SK-N-SH (cell line): ENCODE measurements around the gene TRIM29. TPM values are rescaled to one million over a fixed set of nuclear protein-coding genes. Genes with fewer than 3 reads are reported as not detected.

Source experiments
- CTCF ChIA-PET: fragments of 300-600, 350-600 bp; formaldehyde crosslinking; extraction: SDS; loops from one replicate; lab custom pipeline; 2021; lab: Yijun Ruan, JAX
- POLR2A ChIA-PET: fragments of 350-600 bp; sonication (Branson Sonifier 250); formaldehyde crosslinking; extraction: SDS; loops from one replicate; lab custom pipeline; 2020; ENCODE audit warnings: antibody characterized with exemption, inconsistent platforms; lab: Yijun Ruan, JAX
- DNase-seq: peaks from one replicate; pipeline ENCODE4 v3.0.0; 2012
- H2AFZ ChIP-seq: fragments of 200-600 bp; sonication (generic); 2 replicates; pipeline ENCODE4 v1.8.1; 2016; ENCODE audit warnings: antibody characterized with exemption, mild to moderate bottlenecking, low read depth
- H3F3A ChIP-seq: fragments of 200-600 bp; sonication (generic); replicated peaks from 2 replicates; pipeline ENCODE3; 2016; ENCODE audit warnings: antibody characterized with exemption, mild to moderate bottlenecking; ENCODE audit not compliant: insufficient read depth
- H3K27ac ChIP-seq, 2 experiments: fragments of 200-500 bp in 1 of 2; fragments of 200-600 bp in 1 of 2; sonication (Bioruptor generic) in 1 of 2; sonication (generic), shearing (Covaris generic) in 1 of 2; 2 replicates each; pipeline versions ENCODE4 v1.5.1 to v1.6.1; 2014 to 2016; ENCODE audit warnings: low read depth in 2 of 2, inconsistent platforms in 1 of 2, low read length in 1 of 2, mild to moderate bottlenecking in 1 of 2, mixed read lengths in 1 of 2
- H3K27me3 ChIP-seq: fragments of 200-600 bp; sonication (generic), shearing (Covaris generic); 2 replicates; pipeline ENCODE4 v1.6.1; 2016; ENCODE audit warnings: mixed run types; ENCODE audit not compliant: insufficient read depth
- H3K36me3 ChIP-seq, 2 experiments: fragments of 200-500 bp in 1 of 2; fragments of 200-600 bp in 1 of 2; sonication (Bioruptor generic) in 1 of 2; sonication (generic) in 1 of 2; replicated peaks in 1 of 2; 2 replicates each; pipeline versions ENCODE3 to v1.5.1; 2014 to 2016; ENCODE audit warnings: low read length in 1 of 2, mild to moderate bottlenecking in 1 of 2; ENCODE audit not compliant: insufficient read depth in 2 of 2, control insufficient read depth in 1 of 2
- H3K4me1 ChIP-seq, 2 experiments: fragments of 200-500 bp in 1 of 2; fragments of 200-600 bp in 1 of 2; sonication (Bioruptor generic) in 1 of 2; sonication (generic), shearing (Covaris generic) in 1 of 2; 2 replicates each; pipeline versions ENCODE4 v1.5.1 to v1.6.1; 2014 to 2016; ENCODE audit warnings: low read depth in 1 of 2, low read length in 1 of 2, mixed run types in 1 of 2; ENCODE audit not compliant: insufficient read depth in 2 of 2, control insufficient read depth in 1 of 2
- H3K4me2 ChIP-seq: fragments of 200-600 bp; sonication (generic), shearing (Covaris generic); 2 replicates; pipeline ENCODE4 v1.6.1; 2017; ENCODE audit warnings: mixed run types
- H3K4me3 ChIP-seq, 2 experiments: fragments of 200-500 bp in 1 of 2; fragments of 200-600 bp in 1 of 2; sonication (Bioruptor generic) in 1 of 2; sonication (generic), shearing (Covaris generic) in 1 of 2; 2 replicates each; pipeline versions ENCODE4 v1.5.1 to v1.8.1; 2014 to 2016; ENCODE audit warnings: low read depth in 2 of 2, inconsistent platforms in 1 of 2, low read length in 1 of 2, mild to moderate bottlenecking in 1 of 2, mixed read lengths in 1 of 2, moderate library complexity in 1 of 2
- H3K79me2 ChIP-seq: fragments of 200-600 bp; sonication (generic); 2 replicates; pipeline ENCODE4 v1.8.1; 2017; ENCODE audit warnings: mild to moderate bottlenecking; ENCODE audit not compliant: insufficient read depth
- H3K9ac ChIP-seq: fragments of 200-600 bp; sonication (generic); 2 replicates; pipeline ENCODE4 v1.6.1; 2017; ENCODE audit warnings: mixed run types
- H3K9me2 ChIP-seq: fragments of 200-600 bp; sonication (generic); 2 replicates; pipeline ENCODE4 v1.6.1; 2017; ENCODE audit warnings: mixed run types
- H3K9me3 ChIP-seq: fragments of 200-600 bp; sonication (generic); 2 replicates; pipeline ENCODE4 v1.6.1; 2017; ENCODE audit warnings: mixed run types, mild to moderate bottlenecking, moderate library complexity
- H4K20me1 ChIP-seq: fragments of 200-600 bp; sonication (generic); 2 replicates; pipeline ENCODE4 v1.6.1; 2017; ENCODE audit warnings: mild to moderate bottlenecking, mixed run types; ENCODE audit not compliant: insufficient read depth
- CHD2 ChIP-seq: fragments of 150-350 bp; IDR thresholded peaks from 2 replicates; pipeline ENCODE4 v1.6.1; 2018; ENCODE audit warnings: low read length; ENCODE audit not compliant: partially characterized antibody
- ELF1 ChIP-seq: IDR thresholded peaks from 2 replicates; pipeline ENCODE4 v1.4.0; 2012
- EP300 ChIP-seq, 2 experiments: IDR thresholded peaks; 2 replicates each; pipeline versions ENCODE4 v1.4.0 to v1.6.1; 2012; ENCODE audit warnings: borderline replicate concordance in 1 of 2, low read depth in 1 of 2, low read length in 1 of 2
- FOSL2 ChIP-seq: IDR thresholded peaks from 2 replicates; pipeline ENCODE4 v1.4.0; 2012; ENCODE audit warnings: low read depth, mild to moderate bottlenecking, moderate library complexity, borderline replicate concordance
- FOXJ3 ChIP-seq: sonication (generic); formaldehyde crosslinking; IDR thresholded peaks from 2 replicates; pipeline ENCODE4 v1.5.1; 2020; ENCODE audit warnings: mild to moderate bottlenecking, missing genetic modification reagents
- FOXM1 ChIP-seq: IDR thresholded peaks from 2 replicates; pipeline ENCODE4 v1.4.0; 2012; ENCODE audit warnings: low read depth, mild to moderate bottlenecking
- GABPA ChIP-seq: IDR thresholded peaks from 2 replicates; pipeline ENCODE4 v1.4.0; 2012; ENCODE audit warnings: low read depth, mild to moderate bottlenecking
- MAX ChIP-seq: IDR thresholded peaks from 2 replicates; pipeline ENCODE4 v1.4.0; 2012; ENCODE audit warnings: low read depth
- MXI1 ChIP-seq: IDR thresholded peaks from 2 replicates; pipeline ENCODE4 v1.6.1; 2012; ENCODE audit warnings: mild to moderate bottlenecking, low read depth, low read length, improper control_type of control experiment
- NFIC ChIP-seq: IDR thresholded peaks from 2 replicates; pipeline ENCODE4 v1.4.0; 2012; ENCODE audit warnings: borderline replicate concordance
- NRF1 ChIP-seq: IDR thresholded peaks from 2 replicates; pipeline ENCODE4 v1.6.1; 2012; ENCODE audit warnings: low read depth, mild to moderate bottlenecking, low read length
- POLR2AphosphoS5 ChIP-seq: IDR thresholded peaks from 2 replicates; pipeline ENCODE4 v1.6.1; 2012; ENCODE audit warnings: low read depth, low read length
- RFX5 ChIP-seq: IDR thresholded peaks from 2 replicates; pipeline ENCODE4 v1.6.1; 2012; ENCODE audit warnings: mild to moderate bottlenecking, improper control_type of control experiment, low read length
- RXRA ChIP-seq: IDR thresholded peaks from 2 replicates; pipeline ENCODE4 v1.4.0; 2012; ENCODE audit warnings: low read depth, mild to moderate bottlenecking, borderline replicate concordance
- SIN3A ChIP-seq: IDR thresholded peaks from 2 replicates; pipeline ENCODE4 v1.6.1; 2012; ENCODE audit warnings: low read depth, mild to moderate bottlenecking, low read length, moderate library complexity, borderline replicate concordance
- TAF1 ChIP-seq: IDR thresholded peaks from 2 replicates; pipeline ENCODE4 v1.6.1; 2012; ENCODE audit warnings: low read depth, mild to moderate bottlenecking, low read length, moderate library complexity, borderline replicate concordance
- TCF12 ChIP-seq: IDR thresholded peaks from 2 replicates; pipeline ENCODE4 v1.4.0; 2012
- TEAD4 ChIP-seq: IDR thresholded peaks from 2 replicates; pipeline ENCODE4 v1.4.0; 2012; ENCODE audit warnings: mild to moderate bottlenecking, borderline replicate concordance; ENCODE audit not compliant: insufficient read depth
- YY1 ChIP-seq: IDR thresholded peaks from 2 replicates; pipeline ENCODE4 v1.4.0; 2012; ENCODE audit warnings: low read depth, mild to moderate bottlenecking
- WGBS: methylation state at CpG from one replicate; pipeline ENCODE4 v1.1.6; 2017; ENCODE audit warnings: low lambda C conversion rate; 5-methylcytosine and 5-hydroxymethylcytosine counted together
- polyA plus RNA-seq, 3 experiments: library from polyadenylated mRNA; depleted of rRNA; stranded (reverse); fragments of >200 nt; gene quantifications; 2 replicates each; pipeline ENCODE4 v1.2.3, GENCODE V29; 2012
- TF ChIP-seq, protein P1 (sequence below): fragments of 150-350 bp; IDR thresholded peaks from 2 replicates; pipeline ENCODE4 v1.6.1; 2016; ENCODE audit warnings: mild to moderate bottlenecking, low read depth, low read length
- TF ChIP-seq, protein P2 (sequence below): IDR thresholded peaks from 2 replicates; pipeline ENCODE4; 2012
- TF ChIP-seq, protein P3 (sequence below): fragments of 150-350 bp; IDR thresholded peaks from 2 replicates; pipeline ENCODE4 v1.6.1; 2017; ENCODE audit warnings: antibody characterized with exemption, low read length, low read depth, borderline replicate concordance
- TF ChIP-seq, protein P4 (sequence below): IDR thresholded peaks from 2 replicates; pipeline ENCODE4 v1.4.0; 2012; ENCODE audit warnings: low read depth, borderline replicate concordance

The TRIM29 gene
- polyA plus RNA-seq, 1 of the 3 experiments (the other 2 are of a cell fraction): 0.03 TPM

- no peak overlapping the region for H3K9ac ChIP-seq
- no peaks in the 10 kb centered on the region for H3F3A ChIP-seq
- 50% methylated on average over 7 of the region's 7 CpGs for WGBS
- no peak overlapping the region for H3K27ac ChIP-seq
- no peak overlapping the region for H2AFZ ChIP-seq
- no peaks in the 10 kb centered on the region for H3K36me3 ChIP-seq
- H3K4me1 ChIP-seq: peaks cover 0 to 25% of the 10 kb centered on the region in 2 experiments; a peak in 2 of 4 replicates
- H3K9me2 ChIP-seq: no peaks in the 10 kb centered on the region
- 0 out of 2 replicates have a peak, but pooled peaks cover 6% of the 10 kb centered on the region for H3K27me3 ChIP-seq
- DNase-seq: no peak
- no peaks in the 10 kb centered on the region for H3K79me2 ChIP-seq
- TF ChIP-seq ELF1 (no peak), TCF12 (no peak), NRF1 (no peak), YY1 (no peak), FOSL2 (no peak)
- TF ChIP-seq, protein P1, sequence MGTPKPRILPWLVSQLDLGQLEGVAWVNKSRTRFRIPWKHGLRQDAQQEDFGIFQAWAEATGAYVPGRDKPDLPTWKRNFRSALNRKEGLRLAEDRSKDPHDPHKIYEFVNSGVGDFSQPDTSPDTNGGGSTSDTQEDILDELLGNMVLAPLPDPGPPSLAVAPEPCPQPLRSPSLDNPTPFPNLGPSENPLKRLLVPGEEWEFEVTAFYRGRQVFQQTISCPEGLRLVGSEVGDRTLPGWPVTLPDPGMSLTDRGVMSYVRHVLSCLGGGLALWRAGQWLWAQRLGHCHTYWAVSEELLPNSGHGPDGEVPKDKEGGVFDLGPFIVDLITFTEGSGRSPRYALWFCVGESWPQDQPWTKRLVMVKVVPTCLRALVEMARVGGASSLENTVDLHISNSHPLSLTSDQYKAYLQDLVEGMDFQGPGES: no peak
- TF ChIP-seq, protein P2, sequence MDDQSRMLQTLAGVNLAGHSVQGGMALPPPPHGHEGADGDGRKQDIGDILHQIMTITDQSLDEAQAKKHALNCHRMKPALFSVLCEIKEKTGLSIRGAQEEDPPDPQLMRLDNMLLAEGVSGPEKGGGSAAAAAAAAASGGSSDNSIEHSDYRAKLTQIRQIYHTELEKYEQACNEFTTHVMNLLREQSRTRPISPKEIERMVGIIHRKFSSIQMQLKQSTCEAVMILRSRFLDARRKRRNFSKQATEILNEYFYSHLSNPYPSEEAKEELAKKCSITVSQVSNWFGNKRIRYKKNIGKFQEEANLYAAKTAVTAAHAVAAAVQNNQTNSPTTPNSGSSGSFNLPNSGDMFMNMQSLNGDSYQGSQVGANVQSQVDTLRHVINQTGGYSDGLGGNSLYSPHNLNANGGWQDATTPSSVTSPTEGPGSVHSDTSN: no peak
- no peaks in the 10 kb centered on the region for H4K20me1 ChIP-seq
- ChIA-PET POLR2A (no interaction called here), CTCF (interaction anchor here (0.7 kb wide), 1 partner anchor 13 kb away, joined by 3 read pairs; no protein-coding TSS in a partner anchor)
- H3K9me3 ChIP-seq: no peaks in the 10 kb centered on the region
- H3K4me3 ChIP-seq: no peak overlapping the region
- H3K4me2 ChIP-seq: no peak overlapping the region
Measured at GRCh38 chr11:120064341-120064740, 73.6 kb downstream of the TRIM29 start.

- no peak overlapping the region for H3K4me3 ChIP-seq
- 30% methylated on average over 7 of the region's 7 CpGs for WGBS
- no peak for DNase-seq
Measured at GRCh38 chr11:120063686-120064340, 74.1 kb downstream of the TRIM29 start.

More at GRCh38 chr11:120063686-120064340, 74.1 kb downstream of the TRIM29 start:
- TF ChIP-seq, protein P3, sequence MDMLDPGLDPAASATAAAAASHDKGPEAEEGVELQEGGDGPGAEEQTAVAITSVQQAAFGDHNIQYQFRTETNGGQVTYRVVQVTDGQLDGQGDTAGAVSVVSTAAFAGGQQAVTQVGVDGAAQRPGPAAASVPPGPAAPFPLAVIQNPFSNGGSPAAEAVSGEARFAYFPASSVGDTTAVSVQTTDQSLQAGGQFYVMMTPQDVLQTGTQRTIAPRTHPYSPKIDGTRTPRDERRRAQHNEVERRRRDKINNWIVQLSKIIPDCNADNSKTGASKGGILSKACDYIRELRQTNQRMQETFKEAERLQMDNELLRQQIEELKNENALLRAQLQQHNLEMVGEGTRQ: no peak
- TF ChIP-seq EP300 (IDR thresholded peaks at IDR 0.05; ENCODE audit: borderline replicate concordance in 1 of 2, low read depth in 1 of 2, low read length in 1 of 2): no peak
- no peak for TF ChIP-seq FOXM1
- no peak for TF ChIP-seq TAF1
- no peak for TF ChIP-seq POLR2AphosphoS5
- TF ChIP-seq FOXJ3: no peak
- TF ChIP-seq GABPA: no peak
- TF ChIP-seq FOSL2: no peak
- no peak for TF ChIP-seq MXI1
- no peak for TF ChIP-seq NFIC
- no peak for TF ChIP-seq NRF1
- no peak for TF ChIP-seq RXRA
- TF ChIP-seq SIN3A: no peak
- TF ChIP-seq, protein P4, sequence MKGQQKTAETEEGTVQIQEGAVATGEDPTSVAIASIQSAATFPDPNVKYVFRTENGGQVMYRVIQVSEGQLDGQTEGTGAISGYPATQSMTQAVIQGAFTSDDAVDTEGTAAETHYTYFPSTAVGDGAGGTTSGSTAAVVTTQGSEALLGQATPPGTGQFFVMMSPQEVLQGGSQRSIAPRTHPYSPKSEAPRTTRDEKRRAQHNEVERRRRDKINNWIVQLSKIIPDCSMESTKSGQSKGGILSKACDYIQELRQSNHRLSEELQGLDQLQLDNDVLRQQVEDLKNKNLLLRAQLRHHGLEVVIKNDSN: no peak
- no peak for TF ChIP-seq TEAD4
- no peak for TF ChIP-seq MAX
- TF ChIP-seq, protein P1: no peak
- no peak for TF ChIP-seq RFX5
- TF ChIP-seq CHD2: no peak
- Histone ChIP-seq H3K4me2 (no peak overlapping the region), H3K9me3 (no peaks in the 10 kb centered on the region), H3F3A (no peaks in the 10 kb centered on the region), H3K9ac (no peak overlapping the region), H3K36me3 (no peaks in the 10 kb centered on the region), H3K79me2 (no peaks in the 10 kb centered on the region), H3K27ac (no peak overlapping the region), H3K4me1 (peaks cover 0 to 19% of the 10 kb centered on the region in 2 experiments; a peak in 2 of 4 replicates), H2AFZ (no peak overlapping the region), H3K27me3 (0 out of 2 replicates have a peak, but pooled peaks cover 6% of the 10 kb centered on the region), H4K20me1 (no peaks in the 10 kb centered on the region), H3K9me2 (no peaks in the 10 kb centered on the region)
- ChIA-PET POLR2A (no interaction called here), CTCF (interaction anchor here (0.7 kb wide), 1 partner anchor 13 kb away, joined by 3 read pairs; no protein-coding TSS in a partner anchor)
